ENCODE results near the gene HOXA6.

The HOXA6 gene

GRCh38 chr7:27160546-27161213 lies 13.1 kb upstream of the HOXA6 start:
- H3K9me3 ChIP-seq (ENCODE audit: severe bottlenecking), result no peaks in the 10 kb centered on the region
- H3K36me3 ChIP-seq (ENCODE audit: low read depth), result peaks cover 18% of the 10 kb centered on the region
- ATAC-seq (ENCODE audit: low read depth) (peak; percentile 11), DNase-seq (ENCODE audit: low spot score) (peak; percentile 87)
- H3K27me3 ChIP-seq (ENCODE audit: insufficient read depth, poor library complexity, severe bottlenecking), result no peaks in the 10 kb centered on the region
- peaks cover 4% of the 10 kb centered on the region for H3K4me1 ChIP-seq (ENCODE audit: insufficient read depth, poor library complexity, severe bottlenecking)
- peak; percentile 98 for TF ChIP-seq CTCF (IDR thresholded peaks at IDR 0.05; ENCODE audit: poor library complexity, severe bottlenecking)
- H3K4me3 ChIP-seq (ENCODE audit: severe bottlenecking), result peak overlapping the region; percentile 44
- H3K27ac ChIP-seq (ENCODE audit: poor library complexity, severe bottlenecking), result peak overlapping the region; percentile 93

- H3K27me3 ChIP-seq (ENCODE audit: insufficient read depth, poor library complexity, severe bottlenecking), result no peaks in the 10 kb centered on the region
- no peak for TF ChIP-seq CTCF (IDR thresholded peaks at IDR 0.05; ENCODE audit: poor library complexity, severe bottlenecking)
- peaks cover 18% of the 10 kb centered on the region for H3K36me3 ChIP-seq (ENCODE audit: low read depth)
- DNase-seq (ENCODE audit: low spot score) (peak; percentile 52), ATAC-seq (ENCODE audit: low read depth) (no peak; the same call in 2 of the 3 replicates)
- H3K4me1 ChIP-seq (ENCODE audit: insufficient read depth, poor library complexity, severe bottlenecking), result peaks cover 4% of the 10 kb centered on the region
- H3K27ac ChIP-seq (ENCODE audit: poor library complexity, severe bottlenecking), result peak overlapping the region; percentile 93
- H3K4me3 ChIP-seq (ENCODE audit: severe bottlenecking), result peak overlapping the region; percentile 44
- H3K9me3 ChIP-seq (ENCODE audit: severe bottlenecking), result no peaks in the 10 kb centered on the region
These were observed 12.6 kb upstream of the HOXA6 start for GRCh38 chr7:27160145-27160545.

- no peak for ATAC-seq (ENCODE audit: low read depth)
- peak; percentile 40 for DNase-seq (ENCODE audit: low spot score)
- no peaks in the 10 kb centered on the region for H3K9me3 ChIP-seq (ENCODE audit: severe bottlenecking)
- peak overlapping the region; percentile 44 for H3K4me3 ChIP-seq (ENCODE audit: severe bottlenecking)
- H3K27me3 ChIP-seq (ENCODE audit: insufficient read depth, poor library complexity, severe bottlenecking), result no peaks in the 10 kb centered on the region
- TF ChIP-seq CTCF (IDR thresholded peaks at IDR 0.05; ENCODE audit: poor library complexity, severe bottlenecking), result no peak
- H3K27ac ChIP-seq (ENCODE audit: poor library complexity, severe bottlenecking), result peak overlapping the region; percentile 93
- peaks cover 8% of the 10 kb centered on the region for H3K4me1 ChIP-seq (ENCODE audit: insufficient read depth, poor library complexity, severe bottlenecking)
- peaks cover 18% of the 10 kb centered on the region for H3K36me3 ChIP-seq (ENCODE audit: low read depth)
These were observed 11.9 kb upstream of the HOXA6 start for GRCh38 chr7:27159266-27160144.

GRCh38 chr7:27158436-27159265 lies 11.1 kb upstream of the HOXA6 start:
- no peaks in the 10 kb centered on the region for H3K9me3 ChIP-seq (ENCODE audit: severe bottlenecking)
- no peak for TF ChIP-seq CTCF (IDR thresholded peaks at IDR 0.05; ENCODE audit: poor library complexity, severe bottlenecking)
- H3K4me3 ChIP-seq (ENCODE audit: severe bottlenecking), result no peak overlapping the region
- DNase-seq (ENCODE audit: low spot score) (peak; percentile 59), ATAC-seq (ENCODE audit: low read depth) (no peak)
- H3K4me1 ChIP-seq (ENCODE audit: insufficient read depth, poor library complexity, severe bottlenecking), result peaks cover 8% of the 10 kb centered on the region
- H3K36me3 ChIP-seq (ENCODE audit: low read depth), result peaks cover 13% of the 10 kb centered on the region
- no peaks in the 10 kb centered on the region for H3K27me3 ChIP-seq (ENCODE audit: insufficient read depth, poor library complexity, severe bottlenecking)
- no peak overlapping the region for H3K27ac ChIP-seq (ENCODE audit: poor library complexity, severe bottlenecking)

Measured in RWPE2 (cell line).